GM23248 (cell line): Measurements from ENCODE around the gene SNAI3.

Source experiments
- EZH2 ChIP-seq: fragments of 200-600 bp; sonication (generic); IDR thresholded peaks from 2 replicates; pipeline ENCODE4 v1.6.1; 2018; ENCODE audit warnings: antibody characterized with exemption, mild to moderate bottlenecking; ENCODE audit not compliant: insufficient read depth, poor library complexity, severe bottlenecking
- EZH2phosphoT487 ChIP-seq: fragments of 200-600 bp; sonication (generic); IDR thresholded peaks from 2 replicates; pipeline ENCODE4 v1.6.1; 2018; ENCODE audit warnings: antibody characterized with exemption, moderate library complexity, mild to moderate bottlenecking, low read depth; ENCODE audit not compliant: insufficient read depth

GRCh38 chr16:88669980-88670379 is 16.3 kb downstream of the SNAI3 start:
- TF ChIP-seq EZH2: no peak
- TF ChIP-seq EZH2phosphoT487: no peak
